HAP-1 (cell line): ENCODE measurements around the gene PSMB10.
A peak's percentile ranks its signal among the peaks of the same experiment; 100 is the strongest.

ENCODE experiments used
- DNase-seq, 2 experiments: peaks; one replicate each; pipeline ENCODE4 v3.0.0-alpha.2; 2016 to 2020; ENCODE audit warnings: low spot score in 2 of 2
- H3K27me3 ChIP-seq: fragments of 250-450 bp; sonication (Bioruptor Pico); 2 replicates; pipeline ENCODE4 v1.5.1; 2020; ENCODE audit warnings: low read depth, mild to moderate bottlenecking, moderate library complexity
- H3K36me3 ChIP-seq: fragments of 250-450 bp; sonication (Bioruptor Pico); replicated peaks from 2 replicates; pipeline ENCODE4 v1.5.1; 2020; ENCODE audit warnings: mild to moderate bottlenecking
- H3K4me1 ChIP-seq: fragments of 250-450 bp; sonication (Bioruptor Pico); 2 replicates; pipeline ENCODE4 v1.5.1; 2020; ENCODE audit warnings: mild to moderate bottlenecking
- H3K4me3 ChIP-seq: fragments of 250-450 bp; sonication (Bioruptor Pico); 2 replicates; pipeline ENCODE4 v1.5.1; 2020; ENCODE audit warnings: mild to moderate bottlenecking, moderate library complexity
- H3K9me3 ChIP-seq: fragments of 250-450 bp; sonication (Bioruptor Pico); 2 replicates; pipeline ENCODE4 v1.5.1; 2020; ENCODE audit warnings: mild to moderate bottlenecking, moderate library complexity
- in situ Hi-C: fragments of 300-500 bp; cut with MboI; formaldehyde crosslinking; loops from 3 replicates; pipeline ENCODE4 v1.14.3; 2020; ENCODE audit warnings: low sequenced_read_pairs, inconsistent platforms, mixed read lengths

PSMB10 gene

GRCh38 chr16:67893743-67894399 lies 42.8 kb downstream of the PSMB10 start:
- H3K4me1 ChIP-seq: peaks cover 9% of the 10 kb centered on the region
- no peaks in the 10 kb centered on the region for H3K27me3 ChIP-seq
- DNase-seq: peak; percentile 10 to 42
- H3K36me3 ChIP-seq: peaks cover 4% of the 10 kb centered on the region
- H3K4me3 ChIP-seq: peak overlapping the region; percentile 94
- H3K9me3 ChIP-seq: no peaks in the 10 kb centered on the region
- in situ Hi-C loops: no loop called here

- H3K27me3 ChIP-seq: no peaks in the 10 kb centered on the region
- peak within 1 kb of the TSS; percentile 94 for H3K4me3 ChIP-seq
- DNase-seq: peak; percentile 94 to 98
- in situ Hi-C loops: no loop called here
- H3K36me3 ChIP-seq: peaks cover 4% of the 10 kb centered on the region
- no peaks in the 10 kb centered on the region for H3K9me3 ChIP-seq
- peaks cover 9% of the 10 kb centered on the region for H3K4me1 ChIP-seq
These were observed 43.5 kb downstream of the PSMB10 start, which contains the start of gene PSKH1 for GRCh38 chr16:67892899-67893742. Gene PSKH1 (plus strand): TSS chr16:67893254. CDS start chr16:67908750, 15,496 bp downstream.

- in situ Hi-C loops: no loop called here
- H3K4me3 ChIP-seq: peak overlapping the region; percentile 94
- H3K27me3 ChIP-seq: no peaks in the 10 kb centered on the region
- H3K36me3 ChIP-seq: peaks cover 4% of the 10 kb centered on the region
- peaks cover 9% of the 10 kb centered on the region for H3K4me1 ChIP-seq
- DNase-seq: no peak
- no peaks in the 10 kb centered on the region for H3K9me3 ChIP-seq
These were observed 44.3 kb downstream of the PSMB10 start for GRCh38 chr16:67892375-67892774.

- in situ Hi-C loops: no loop called here
- peaks cover 17% of the 10 kb centered on the region for H3K36me3 ChIP-seq
- no peaks in the 10 kb centered on the region for H3K27me3 ChIP-seq
- no peaks in the 10 kb centered on the region for H3K9me3 ChIP-seq
- H3K4me1 ChIP-seq: peaks cover 4% of the 10 kb centered on the region
- no peak overlapping the region for H3K4me3 ChIP-seq
- no peak for DNase-seq
These were observed 48.3 kb downstream of the PSMB10 start for GRCh38 chr16:67888331-67888730.

GRCh38 chr16:67886387-67886786 lies 50.3 kb downstream of the PSMB10 start:
- in situ Hi-C loops: no loop called here
- no peak for DNase-seq
- Histone ChIP-seq H3K9me3 (no peaks in the 10 kb centered on the region), H3K27me3 (no peaks in the 10 kb centered on the region), H3K4me3 (no peak overlapping the region), H3K4me1 (no peaks in the 10 kb centered on the region), H3K36me3 (peaks cover 33% of the 10 kb centered on the region)

- H3K9me3 ChIP-seq: no peaks in the 10 kb centered on the region
- DNase-seq: no peak
- peaks cover 37% of the 10 kb centered on the region for H3K36me3 ChIP-seq
- no peak overlapping the region for H3K4me3 ChIP-seq
- no peaks in the 10 kb centered on the region for H3K27me3 ChIP-seq
- in situ Hi-C loops: no loop called here
- H3K4me1 ChIP-seq: no peaks in the 10 kb centered on the region
These were observed 50.7 kb downstream of the PSMB10 start for GRCh38 chr16:67885976-67886375.

GRCh38 chr16:67885545-67885944 lies 51.1 kb downstream of the PSMB10 start:
- in situ Hi-C loops: no loop called here
- no peak for DNase-seq
- peaks cover 41% of the 10 kb centered on the region for H3K36me3 ChIP-seq

GRCh38 chr16:67884684-67885083 lies 52.0 kb downstream of the PSMB10 start, which contains the start of gene NRN1L:
Gene NRN1L (plus strand): TSS chr16:67884885. CDS start chr16:67884904, 19 bp downstream.
- H3K27me3 ChIP-seq: no peaks in the 10 kb centered on the region
- DNase-seq: peak in 1 of 2 experiments; percentile 84
- no peak within 1 kb of the TSS for H3K4me3 ChIP-seq
- in situ Hi-C loops: no loop called here
- no peaks in the 10 kb centered on the region for H3K4me1 ChIP-seq
- H3K9me3 ChIP-seq: no peaks in the 10 kb centered on the region
- peaks cover 50% of the 10 kb centered on the region for H3K36me3 ChIP-seq

More at GRCh38 chr16:67885545-67885944, 51.1 kb downstream of the PSMB10 start:
- Histone ChIP-seq H3K4me1 (no peaks in the 10 kb centered on the region), H3K9me3 (no peaks in the 10 kb centered on the region), H3K27me3 (no peaks in the 10 kb centered on the region), H3K4me3 (no peak overlapping the region)
